ENCODE results near the gene ELANE.
A peak's percentile ranks its signal among the peaks of the same experiment; 100 is the strongest.

ELANE gene

GRCh38 chr19:900302-901111 is 48.4 kb downstream of the ELANE start:
- Histone ChIP-seq H3K9ac (no peak overlapping the region), H3K4me2 (no peak overlapping the region), H3K4me3 (no peak overlapping the region), H4K20me1 (peaks cover 39 to 90% (median 59%) of the 10 kb centered on the region in 11 experiments; a peak in 21 of 22 replicates), H3K27me3 (no peaks in the 10 kb centered on the region), H3K4me1 (peaks cover 0 to 28% (median 18%) of the 10 kb centered on the region in 10 experiments; a peak in 16 of 20 replicates), H3K27ac (no peak overlapping the region), H3K9me3 (replicated peaks in 1 of 11) (no peaks in the 10 kb centered on the region), H3K36me3 (peaks cover 28 to 81% (median 40%) of the 10 kb centered on the region in 11 experiments; a peak in 20 of 22 replicates)
- no peak for TF ChIP-seq Cebpa-rat (IDR thresholded peaks at IDR 0.05)

DNA sequence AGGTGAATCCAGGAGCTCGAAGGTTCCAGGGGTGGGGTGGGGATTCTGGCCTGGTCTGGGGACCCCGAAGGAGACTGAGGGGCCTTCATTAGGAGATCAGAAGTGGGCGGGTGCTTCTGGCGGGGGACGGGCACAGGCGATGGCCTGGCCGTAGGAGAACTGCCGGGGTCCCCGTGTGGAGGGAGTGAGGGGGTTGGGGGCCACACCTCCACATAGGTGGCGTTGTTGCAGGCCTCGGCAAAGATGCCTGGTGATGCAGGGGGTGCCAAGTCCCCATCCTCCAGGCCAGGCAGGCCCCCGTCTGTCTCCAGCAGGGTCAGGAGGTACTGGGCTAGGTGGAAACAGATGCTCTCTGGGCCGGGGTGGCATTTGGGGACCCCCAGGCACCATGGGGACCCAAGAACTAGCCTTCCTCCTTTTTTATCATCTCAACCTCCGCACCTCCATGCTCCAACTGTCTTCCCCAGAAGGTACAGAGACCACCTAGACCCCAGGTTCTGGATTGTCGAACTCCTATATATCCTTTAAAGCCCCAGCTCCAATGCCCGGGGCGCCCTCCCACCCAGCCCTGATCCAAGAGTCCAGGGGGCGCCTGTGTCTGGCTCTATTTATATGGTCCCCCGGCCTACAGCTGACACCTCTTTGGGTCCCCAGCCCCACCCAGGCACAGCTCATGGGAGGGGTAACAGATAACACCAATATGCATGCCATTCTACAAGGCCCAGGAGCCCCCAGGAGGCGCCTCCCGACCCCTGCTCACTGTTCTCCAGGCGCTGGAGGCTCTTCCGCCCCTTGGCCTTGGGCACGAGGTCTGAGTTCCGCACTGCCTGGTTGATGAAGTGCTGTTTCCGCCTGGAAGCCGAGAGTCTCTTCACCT is 49.4 kb downstream of the ELANE start:
- no peak overlapping the region for H3K4me3 ChIP-seq
- no peak overlapping the region for H3K9ac ChIP-seq
- no peak for TF ChIP-seq Cebpa-rat (IDR thresholded peaks at IDR 0.05)
- peaks cover 45 to 95% (median 69%) of the 10 kb centered on the region in 11 experiments; a peak in 21 of 22 replicates for H4K20me1 ChIP-seq
- H3K27me3 ChIP-seq: no peaks in the 10 kb centered on the region
- peaks cover 3 to 37% (median 27%) of the 10 kb centered on the region in 10 experiments for H3K4me1 ChIP-seq
- H3K27ac ChIP-seq: 0 out of 22 replicates have a peak overlapping the region, but pooled peaks of 1 of the 11 experiments have one; percentile 3
- no peak overlapping the region for H3K4me2 ChIP-seq
- H3K36me3 ChIP-seq: peaks cover 23 to 75% (median 36%) of the 10 kb centered on the region in 11 experiments; a peak in 20 of 22 replicates
- H3K9me3 ChIP-seq (replicated peaks in 1 of 11): no peaks in the 10 kb centered on the region

- 0 out of 22 replicates have a peak overlapping the region, but pooled peaks of 1 of the 11 experiments have one; percentile 3 for H3K27ac ChIP-seq
- H3K27me3 ChIP-seq: no peaks in the 10 kb centered on the region
- H3K9me3 ChIP-seq (replicated peaks in 1 of 11): no peaks in the 10 kb centered on the region
- peaks cover 18 to 69% (median 31%) of the 10 kb centered on the region in 11 experiments; a peak in 20 of 22 replicates for H3K36me3 ChIP-seq
- H3K9ac ChIP-seq: no peak overlapping the region; a peak in 1 of 22 replicates
- peaks cover 8 to 43% (median 32%) of the 10 kb centered on the region in 10 experiments for H3K4me1 ChIP-seq
- no peak overlapping the region for H3K4me3 ChIP-seq
- H3K4me2 ChIP-seq: no peak overlapping the region
- TF ChIP-seq Cebpa-rat (IDR thresholded peaks at IDR 0.05): no peak
- peaks cover 51 to 97% (median 74%) of the 10 kb centered on the region in 11 experiments; a peak in 21 of 22 replicates for H4K20me1 ChIP-seq
Measured at GRCh38 chr19:902093-902370, 49.9 kb downstream of the ELANE start.

GRCh38 chr19:902446-903226 is 50.5 kb downstream of the ELANE start:
- H3K27ac ChIP-seq: 0 out of 22 replicates have a peak overlapping the region, but pooled peaks of 1 of the 11 experiments have one; percentile 3
- no peaks in the 10 kb centered on the region for H3K27me3 ChIP-seq
- peaks cover 57 to 97% (median 78%) of the 10 kb centered on the region in 11 experiments; a peak in 21 of 22 replicates for H4K20me1 ChIP-seq
- peaks cover 14 to 45% (median 35%) of the 10 kb centered on the region in 10 experiments for H3K4me1 ChIP-seq
- H3K4me3 ChIP-seq: no peak overlapping the region
- H3K4me2 ChIP-seq: no peak overlapping the region
- TF ChIP-seq Cebpa-rat (IDR thresholded peaks at IDR 0.05): no peak
- no peak overlapping the region; a peak in 2 of 22 replicates for H3K9ac ChIP-seq
- H3K9me3 ChIP-seq (replicated peaks in 1 of 11): no peaks in the 10 kb centered on the region
- H3K36me3 ChIP-seq: peaks cover 12 to 63% (median 25%) of the 10 kb centered on the region in 11 experiments; a peak in 18 of 22 replicates

- Histone ChIP-seq H4K20me1 (peaks cover 62 to 97% (median 84%) of the 10 kb centered on the region in 11 experiments; a peak in 21 of 22 replicates), H3K27ac (no peak overlapping the region), H3K36me3 (peaks cover 10 to 59% (median 22%) of the 10 kb centered on the region in 11 experiments; a peak in 17 of 22 replicates), H3K9ac (no peak overlapping the region), H3K4me1 (peaks cover 21 to 47% (median 35%) of the 10 kb centered on the region in 10 experiments), H3K27me3 (no peaks in the 10 kb centered on the region), H3K9me3 (replicated peaks in 1 of 11) (no peaks in the 10 kb centered on the region), H3K4me2 (no peak overlapping the region), H3K4me3 (no peak overlapping the region)
- TF ChIP-seq Cebpa-rat (IDR thresholded peaks at IDR 0.05): no peak
Measured at GRCh38 chr19:903266-903797, 51.2 kb downstream of the ELANE start.

GRCh38 chr19:904545-904944 is 52.4 kb downstream of the ELANE start:
- Histone ChIP-seq H3K4me1 (peaks cover 33 to 47% (median 40%) of the 10 kb centered on the region in 10 experiments), H3K27ac (no peak overlapping the region), H3K27me3 (no peaks in the 10 kb centered on the region), H3K9ac (no peak overlapping the region), H4K20me1 (peaks cover 60 to 97% (median 84%) of the 10 kb centered on the region in 11 experiments; a peak in 21 of 22 replicates), H3K4me2 (no peak overlapping the region), H3K9me3 (replicated peaks in 1 of 11) (no peaks in the 10 kb centered on the region), H3K36me3 (peaks cover 3 to 47% (median 16%) of the 10 kb centered on the region in 11 experiments; a peak in 17 of 22 replicates), H3K4me3 (no peak overlapping the region)
- TF ChIP-seq Cebpa-rat (IDR thresholded peaks at IDR 0.05): no peak
